ENCODE results near the gene RPL36.
"Not testable (repeated sequence)": the region's sequence is repeated elsewhere in the genome, so short reads cannot be mapped to it uniquely, and the experiment has no call there.

The RPL36 gene

DNA sequence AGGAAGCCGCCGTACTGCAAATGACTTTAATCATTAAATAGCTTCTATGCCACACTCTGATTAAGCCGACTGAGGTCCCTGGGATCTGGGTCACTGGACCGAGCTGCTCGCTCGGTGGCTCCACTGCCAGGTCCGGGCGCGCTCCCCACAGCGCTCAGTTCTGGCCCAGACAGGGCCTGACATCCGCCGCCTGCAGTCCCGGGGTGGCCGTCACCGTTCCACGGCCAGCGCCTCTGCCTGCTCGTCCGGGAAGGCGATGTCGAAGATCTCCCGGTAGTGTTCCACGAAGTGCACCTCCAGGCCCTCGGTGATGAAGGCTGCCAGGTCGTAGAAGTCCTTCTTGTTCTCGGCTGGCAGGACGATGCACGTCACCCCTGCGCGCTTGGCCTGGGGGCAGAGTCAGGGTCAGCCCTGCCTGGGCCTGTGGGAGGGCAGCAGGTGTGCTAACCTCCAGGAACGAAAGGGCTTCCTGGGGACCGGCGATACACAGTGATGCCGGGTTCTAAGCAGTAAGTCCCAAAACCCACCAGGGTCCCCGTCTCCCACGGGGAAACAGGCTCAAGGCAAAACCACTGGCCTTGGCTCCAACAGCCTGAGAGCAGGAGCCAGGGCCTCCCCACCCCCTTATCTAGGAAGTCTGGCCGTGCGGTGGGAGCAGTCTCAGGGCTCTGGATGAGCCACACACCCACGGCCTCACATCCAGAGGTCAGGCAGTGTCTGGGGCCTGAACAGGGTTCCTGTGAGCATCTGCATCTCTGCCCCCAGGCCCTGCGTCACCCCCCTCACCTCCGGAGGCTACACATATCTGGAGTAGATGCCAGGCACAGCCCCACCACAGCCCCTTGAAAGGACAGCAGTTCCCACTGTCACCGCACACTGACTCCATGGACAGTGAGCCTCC is 2.0 kb downstream of the RPL36 start:
- DNase-seq = no peak

DNA sequence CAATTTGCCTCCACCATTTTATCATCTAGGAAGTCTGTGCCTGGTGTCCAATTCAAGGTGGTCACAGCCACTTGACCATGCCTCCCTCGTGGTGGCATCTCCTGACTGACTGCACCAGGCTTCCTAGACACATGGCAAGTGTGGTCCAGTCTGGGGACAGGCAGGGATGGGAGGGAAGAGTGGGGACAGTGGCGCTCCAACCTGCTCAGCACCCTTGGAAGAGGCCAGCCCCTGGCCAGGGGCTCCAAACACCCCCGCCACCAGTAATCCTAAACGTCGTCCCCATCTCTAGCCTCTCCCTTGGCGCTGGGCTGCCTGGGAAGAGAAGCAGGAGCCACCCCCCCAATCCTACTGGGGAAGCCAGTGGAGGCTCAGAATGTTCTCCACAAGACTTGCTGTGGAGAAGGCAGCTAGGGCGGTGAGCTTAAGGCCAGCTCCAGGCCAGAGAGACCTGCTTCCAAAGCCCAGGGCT is 2.7 kb downstream of the RPL36 start:
- no peak for DNase-seq

DNA sequence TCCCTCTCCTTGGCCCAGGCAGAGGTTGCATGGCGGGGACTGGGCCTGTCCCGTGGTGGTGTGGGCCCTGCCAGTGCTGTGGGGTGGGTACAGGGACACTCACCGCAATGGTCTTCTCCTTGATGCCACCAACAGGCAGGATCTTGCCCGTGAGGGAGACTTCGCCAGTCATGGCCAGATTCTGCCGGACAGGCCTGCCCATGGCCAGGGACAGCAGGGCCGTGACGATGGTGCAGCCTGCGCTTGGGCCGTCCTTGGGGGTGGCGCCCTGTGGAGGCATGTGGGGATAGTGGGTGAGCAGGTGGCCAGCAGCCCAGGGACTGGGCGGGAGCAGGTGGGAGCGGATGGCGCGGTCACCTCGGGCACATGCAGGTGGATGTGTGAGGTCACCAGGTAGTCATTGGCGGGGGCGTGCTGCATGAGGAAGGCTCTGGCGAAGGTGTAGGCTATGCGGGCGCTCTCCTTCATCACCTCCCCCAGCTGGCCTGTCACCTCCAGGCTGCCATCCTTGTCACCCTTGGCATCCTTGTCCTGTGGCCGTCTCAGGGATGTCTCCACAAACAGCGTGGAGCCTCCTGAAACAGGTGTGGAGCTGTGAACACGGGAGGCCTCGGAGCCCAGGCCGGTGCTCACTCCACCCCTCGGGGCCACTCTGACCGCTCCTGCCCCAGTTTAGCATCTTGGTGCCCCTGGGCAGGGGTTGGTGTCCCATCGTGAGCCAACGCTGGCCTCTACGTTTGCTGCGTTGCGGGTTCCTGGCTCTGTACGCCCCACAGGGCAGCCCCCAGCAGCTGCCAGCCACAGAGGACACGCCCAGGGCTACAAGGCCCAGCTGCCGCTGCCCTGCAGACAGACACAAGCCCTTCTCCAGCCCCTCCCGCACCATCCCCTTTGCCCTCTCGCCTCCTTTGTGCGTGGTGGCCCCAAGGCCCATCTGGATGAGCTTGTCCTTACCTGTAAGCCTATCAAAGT is 3.4 kb downstream of the RPL36 start:
- no peak for DNase-seq

DNA sequence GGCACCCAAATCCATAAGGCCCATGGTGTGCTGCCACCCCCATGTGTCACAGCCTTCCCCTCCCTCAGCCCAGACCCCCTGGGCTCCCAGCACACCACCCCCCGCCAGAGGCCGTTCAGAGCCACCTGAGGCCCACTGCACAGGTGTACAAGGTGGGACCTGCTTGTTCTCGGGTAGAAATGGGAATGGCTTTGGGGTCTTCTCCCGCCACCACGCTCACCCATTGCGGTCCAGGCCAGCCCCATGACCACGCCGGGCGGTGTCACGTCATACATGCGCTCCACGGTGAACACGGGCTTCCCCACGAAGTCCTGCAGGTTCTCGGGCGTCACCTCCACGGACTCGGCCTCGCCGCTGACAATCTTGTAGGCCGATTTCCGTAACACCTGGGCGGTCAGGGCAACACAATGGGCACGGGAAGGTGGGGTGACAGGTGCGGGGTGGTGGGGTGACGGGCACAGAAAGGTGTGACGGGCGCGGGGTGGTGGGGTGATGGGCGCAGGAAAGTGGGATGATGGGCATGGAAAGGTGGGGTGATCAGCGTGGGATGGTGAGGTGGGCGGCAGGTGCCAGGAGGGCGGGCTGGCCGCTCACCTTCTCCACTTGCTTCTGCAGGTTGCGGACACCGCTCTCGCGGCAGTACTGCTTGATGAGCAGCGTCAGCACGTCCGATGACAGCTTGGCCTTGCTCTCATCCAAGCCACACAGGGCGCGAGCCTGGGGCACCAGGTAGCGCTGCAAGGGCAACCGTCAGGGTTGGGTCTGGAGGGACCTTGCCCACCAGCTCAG is 4.3 kb downstream of the RPL36 start:
- no peak for DNase-seq

DNA sequence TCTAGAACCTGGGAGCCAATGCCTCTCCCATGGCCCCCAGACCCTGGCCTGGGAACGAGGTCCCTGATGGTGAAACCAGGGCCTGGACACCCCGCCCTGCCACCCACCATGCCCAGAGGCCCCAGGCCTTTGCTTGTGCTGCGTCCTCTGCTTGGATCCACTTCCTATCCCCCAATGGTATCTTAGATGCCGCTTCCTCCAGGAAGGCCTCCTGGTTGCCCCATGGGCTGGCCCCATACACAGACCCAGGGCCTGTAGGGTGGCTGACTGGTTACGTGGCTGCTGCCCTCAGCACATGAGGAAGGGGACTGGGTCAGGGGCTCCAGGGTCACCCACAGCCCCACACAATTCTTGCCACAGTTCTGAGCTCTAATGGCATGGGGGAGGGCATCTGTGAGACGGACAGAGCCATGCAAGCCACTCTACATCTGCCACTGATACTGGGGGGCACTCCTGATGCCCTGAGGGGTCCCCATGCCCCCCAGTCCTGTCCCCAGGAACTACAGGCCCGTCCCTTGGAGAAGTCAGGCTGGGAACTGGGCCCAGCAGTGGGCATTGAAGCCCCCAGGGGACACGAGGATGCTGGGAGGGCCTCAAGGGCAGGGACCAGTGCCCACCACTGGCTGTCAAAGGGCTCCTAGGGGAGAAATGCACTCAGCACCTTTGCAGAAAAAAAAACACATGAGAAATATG is 5.0 kb downstream of the RPL36 start:
- DNase-seq = no peak

DNA sequence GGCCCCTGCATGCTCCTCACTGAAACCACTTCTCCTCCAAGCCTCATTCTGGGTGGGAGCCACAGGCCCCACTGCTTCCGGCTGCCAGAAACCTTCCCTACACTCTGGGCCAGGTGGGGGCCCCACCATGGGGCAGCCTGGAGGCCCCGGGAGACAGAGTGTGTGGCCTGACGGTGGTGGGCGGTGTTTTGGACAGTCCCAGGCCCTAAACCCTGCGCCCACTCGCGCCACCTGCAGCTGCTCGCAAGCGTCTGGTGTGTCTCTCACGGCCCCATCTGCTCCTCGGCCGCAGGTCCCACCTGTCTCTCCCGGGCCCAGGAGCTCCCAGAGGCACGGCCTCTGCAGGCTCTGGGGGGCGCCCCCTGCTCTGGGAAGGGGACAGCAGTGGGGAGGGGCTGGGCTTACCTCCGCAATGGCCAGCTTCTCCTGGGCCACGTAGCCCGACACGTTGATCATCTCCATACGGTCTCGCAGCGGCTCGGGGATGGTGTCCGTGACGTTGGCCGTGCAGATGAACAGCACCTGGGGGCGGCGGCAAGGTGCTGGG is 5.6 kb downstream of the RPL36 start:
- no peak for DNase-seq

DNA sequence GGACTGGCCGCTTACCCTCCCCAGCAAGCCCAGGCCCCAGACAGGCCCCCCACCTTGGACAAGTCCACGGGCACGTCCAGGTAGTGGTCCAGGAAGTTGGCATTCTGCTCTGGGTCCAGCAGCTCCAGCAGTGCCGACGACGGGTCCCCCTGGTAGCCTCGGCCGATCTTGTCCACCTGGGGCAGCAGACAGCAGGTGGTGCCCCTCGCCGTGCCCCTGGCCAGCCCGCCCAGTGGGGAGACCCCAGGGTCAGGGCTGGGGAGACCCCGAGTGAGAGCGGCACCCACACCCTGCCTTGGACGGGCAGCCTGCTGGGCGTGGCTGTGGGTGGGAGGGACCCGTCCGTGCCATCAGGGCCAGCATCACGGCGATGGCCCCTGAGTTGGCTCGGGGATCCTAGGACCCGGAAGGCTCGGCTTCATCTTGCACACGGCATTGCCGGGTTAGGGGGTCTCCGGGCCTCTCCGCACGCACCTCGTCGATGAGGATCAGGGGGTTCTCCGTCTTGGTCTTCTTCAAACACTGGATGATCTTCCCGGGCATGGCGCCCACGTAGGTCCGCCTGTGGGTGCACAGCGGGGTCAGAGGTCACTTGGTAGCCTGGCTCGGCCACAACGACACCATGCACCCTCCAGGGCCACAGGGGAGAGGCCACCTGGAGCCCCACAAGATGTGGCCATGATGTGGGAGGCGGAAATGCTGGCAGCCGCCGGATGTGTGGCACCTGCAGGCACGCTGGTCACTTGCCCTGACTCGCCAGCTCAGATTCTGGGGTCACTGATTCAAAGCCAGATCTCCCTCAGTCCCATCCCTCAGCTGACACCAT is 6.3 kb downstream of the RPL36 start:
- no peak for DNase-seq

DNA sequence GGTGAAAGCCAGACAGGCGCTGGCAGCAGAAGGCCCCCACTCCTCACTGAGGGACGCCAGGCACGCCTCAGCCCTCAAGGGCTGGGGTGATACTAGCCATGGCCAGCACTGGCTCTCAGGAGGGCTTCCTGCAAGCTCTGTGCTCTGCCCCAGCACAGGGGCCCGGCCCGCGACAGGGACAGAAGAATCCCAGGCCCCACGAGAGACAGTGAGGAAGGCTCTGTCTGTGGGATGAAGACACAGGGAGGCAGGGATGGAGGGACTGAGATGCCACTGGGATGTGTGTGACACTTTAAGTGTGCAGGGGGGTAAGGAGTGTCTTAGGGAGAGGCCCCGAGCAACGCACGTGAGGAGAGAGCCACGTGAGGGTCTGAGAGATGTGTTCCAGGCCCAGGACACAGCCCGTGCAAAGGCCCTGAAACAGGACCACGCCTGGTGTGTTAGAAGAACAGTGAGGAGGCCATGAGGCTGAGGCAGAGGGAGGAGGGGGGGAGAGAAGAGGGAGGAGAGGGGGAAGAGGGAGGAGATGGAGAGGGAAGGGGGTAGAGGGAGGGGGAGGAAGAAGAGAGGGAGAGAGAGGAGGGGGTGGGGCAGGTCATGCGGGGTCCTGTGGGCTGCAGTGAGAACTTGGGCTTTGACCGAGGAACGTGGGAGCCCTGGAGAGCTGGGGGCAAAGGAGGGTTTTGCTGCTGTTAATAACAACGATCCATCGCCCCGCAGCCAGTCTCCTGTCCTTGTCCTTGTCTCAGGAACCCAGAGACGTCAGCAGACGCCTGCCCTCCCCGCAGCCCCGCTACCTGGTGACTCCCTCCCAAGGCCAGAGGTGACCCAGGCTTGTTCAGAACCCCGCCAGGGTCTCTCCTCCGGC is 7.2 kb downstream of the RPL36 start:
- DNase-seq = no peak

DNA sequence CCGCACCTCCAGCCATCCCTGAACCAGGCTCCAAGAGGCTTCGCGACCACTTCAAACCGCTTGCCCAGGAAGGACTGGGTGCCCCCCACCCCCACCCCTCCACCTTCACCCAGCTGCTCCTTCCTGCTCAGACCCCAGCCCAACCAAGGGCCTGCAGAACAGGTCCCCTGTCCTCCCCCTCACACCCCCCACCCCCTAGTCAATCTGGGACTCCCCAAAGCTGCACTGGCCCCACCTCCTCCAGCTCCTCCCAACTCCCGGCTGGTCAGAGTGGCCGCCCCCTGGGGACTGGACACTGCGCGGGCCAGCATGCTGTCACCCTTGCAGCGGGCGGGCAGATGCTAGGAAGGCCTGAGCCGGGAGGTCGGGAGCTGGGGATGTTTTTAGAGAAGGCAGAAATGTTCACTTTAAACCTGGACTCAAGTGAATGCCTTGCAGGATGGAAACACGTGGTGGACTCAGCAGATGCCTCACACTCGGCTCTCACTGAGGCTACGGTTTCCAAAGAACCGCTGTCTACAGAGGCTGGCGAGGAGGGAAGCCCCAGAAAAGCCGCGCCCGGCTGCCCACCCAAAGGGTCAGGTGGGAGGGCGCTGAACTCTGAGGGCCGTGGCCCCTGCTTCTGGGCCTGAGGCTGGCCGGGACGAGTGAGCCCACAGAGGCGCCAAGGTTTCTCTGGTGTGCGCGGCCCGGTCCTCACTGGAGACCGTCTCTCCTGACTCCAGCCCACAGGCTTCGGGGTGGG is 8.0 kb downstream of the RPL36 start:
- no peak for DNase-seq

DNA sequence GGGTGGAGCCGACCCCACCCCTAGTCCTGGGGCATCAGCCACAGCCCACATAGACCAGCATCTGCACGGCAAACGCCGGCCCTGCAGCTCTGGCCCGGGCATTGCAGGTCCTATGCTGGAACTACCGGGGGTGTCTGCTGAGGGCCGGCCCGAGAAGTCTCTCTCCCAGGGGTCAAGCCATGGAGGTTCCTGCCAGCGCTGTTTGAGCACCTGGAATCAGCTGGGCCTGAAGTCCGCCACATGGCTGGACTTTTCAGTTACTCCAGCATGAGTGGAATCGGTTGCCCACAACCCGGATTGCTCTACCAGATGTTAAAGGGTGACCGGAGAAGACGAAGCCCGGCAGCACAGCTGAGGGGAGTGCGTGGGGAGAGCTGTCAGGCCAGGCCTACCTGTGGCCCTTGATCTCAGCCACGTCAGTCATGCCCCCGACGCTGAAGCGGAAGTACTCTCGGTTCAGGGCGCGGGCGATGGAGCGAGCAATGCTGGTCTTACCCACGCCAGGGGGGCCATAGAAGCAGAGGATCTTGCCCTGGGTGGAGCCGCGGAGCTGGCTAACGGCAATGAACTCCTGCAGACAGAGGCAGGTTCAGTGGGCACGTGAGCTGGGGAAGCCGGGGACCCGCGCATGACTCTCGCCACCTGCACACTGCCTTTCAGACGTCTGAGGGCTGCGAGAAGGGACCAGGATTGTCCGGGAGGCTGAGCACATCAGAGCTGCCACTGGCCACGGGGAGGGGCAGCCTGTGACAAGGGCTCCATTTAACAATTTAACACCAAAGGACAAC is 8.7 kb downstream of the RPL36 start:
- no peak for DNase-seq

DNA sequence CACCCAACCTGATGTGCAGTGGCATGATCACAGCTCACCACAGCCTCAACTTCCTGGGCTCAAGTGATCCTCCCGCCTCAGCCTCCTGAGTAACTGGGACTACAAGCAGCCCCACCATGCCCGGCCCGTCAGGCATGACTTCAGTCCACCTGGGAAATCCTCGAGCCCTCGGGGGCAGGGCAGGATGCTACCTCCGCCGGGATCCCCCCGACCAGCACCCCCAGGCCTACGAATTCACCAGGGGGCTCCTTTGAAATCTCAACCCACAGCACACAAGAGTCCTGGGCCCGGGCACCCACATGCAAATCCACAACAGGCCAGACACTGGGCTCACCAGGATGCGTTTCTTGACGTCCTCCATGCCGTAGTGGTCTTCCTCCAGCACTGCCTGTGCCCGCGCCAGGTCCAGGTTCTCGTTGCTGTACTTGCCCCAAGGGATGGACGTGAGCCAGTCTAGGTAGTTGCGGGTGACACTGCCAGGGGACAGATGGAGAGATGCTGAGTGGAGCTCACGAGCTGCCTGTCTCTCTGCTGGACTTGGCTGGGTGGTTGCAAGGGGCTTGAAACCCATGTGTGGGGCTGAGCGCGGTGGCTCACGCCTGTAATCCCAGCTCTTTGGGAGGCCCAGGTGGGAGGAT is 10.5 kb downstream of the RPL36 start:
- no peak for DNase-seq

DNA sequence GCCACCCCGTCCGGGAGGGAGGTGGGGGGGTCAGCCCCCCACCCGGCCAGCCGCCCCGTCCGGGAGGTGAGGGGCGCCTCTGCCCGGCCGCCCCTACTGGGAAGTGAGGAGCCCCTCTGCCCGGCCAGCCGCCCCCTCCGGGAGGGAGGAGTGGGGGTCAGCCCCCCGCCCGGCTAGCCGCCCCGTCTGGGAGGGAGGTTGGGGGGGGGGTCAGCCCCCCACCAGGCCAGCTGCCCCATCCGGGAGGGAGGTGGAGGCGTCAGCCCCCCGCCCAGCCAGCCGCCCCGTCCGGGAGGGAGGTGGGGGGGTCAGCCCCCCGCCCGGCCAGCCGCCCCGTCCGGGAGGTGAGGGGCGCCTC is 11.9 kb downstream of the RPL36 start:
- not testable (repeated sequence) for DNase-seq

DNA sequence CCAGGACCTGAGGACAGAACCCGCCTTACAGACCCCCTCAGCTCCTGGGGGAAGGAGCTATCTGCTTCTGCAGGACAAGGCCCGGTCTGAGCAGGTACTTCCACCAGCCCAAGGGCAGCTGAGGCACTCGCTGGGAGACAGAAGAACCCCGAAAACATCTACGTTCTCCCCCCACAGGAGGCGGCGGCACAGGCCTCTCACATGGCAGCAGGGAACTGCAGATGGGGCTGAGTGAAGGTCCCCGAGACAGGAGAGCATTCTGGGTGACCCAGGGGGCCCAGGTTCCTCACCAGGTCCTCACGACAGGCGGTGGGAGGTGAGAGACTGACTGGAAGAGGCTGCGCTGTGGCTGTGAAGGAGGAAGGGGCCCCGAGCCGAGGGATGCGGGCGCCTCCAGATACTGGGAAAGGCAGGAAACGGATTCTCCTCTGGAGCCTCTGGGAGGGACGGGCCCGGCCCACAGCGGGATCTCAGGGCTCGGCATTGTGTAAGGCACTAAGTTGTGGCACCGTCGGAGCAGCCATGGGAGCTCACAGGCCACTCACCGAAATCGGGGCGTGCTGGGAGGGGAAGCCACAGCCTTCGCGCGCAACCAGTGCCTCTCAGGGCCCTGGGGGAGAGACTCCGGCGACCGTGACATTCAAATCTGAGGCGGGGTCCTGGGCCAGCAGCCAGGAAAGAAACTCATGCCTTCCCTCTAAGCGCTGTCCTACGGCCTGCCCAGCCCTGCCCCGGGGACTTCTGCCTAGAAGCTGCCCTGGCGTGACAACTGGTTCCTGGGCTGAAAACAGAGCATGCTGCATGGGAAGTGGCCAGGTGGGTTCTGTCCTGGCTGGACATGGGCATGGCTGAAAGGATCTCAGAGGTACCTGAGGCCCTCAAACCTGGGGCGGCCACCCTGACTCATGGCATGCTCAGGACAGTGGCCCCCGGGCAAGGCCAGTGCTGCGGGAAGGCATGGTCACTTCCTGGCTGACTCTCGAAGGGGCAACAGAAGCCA is 14.0 kb downstream of the RPL36 start:
- no peak for DNase-seq

DNA sequence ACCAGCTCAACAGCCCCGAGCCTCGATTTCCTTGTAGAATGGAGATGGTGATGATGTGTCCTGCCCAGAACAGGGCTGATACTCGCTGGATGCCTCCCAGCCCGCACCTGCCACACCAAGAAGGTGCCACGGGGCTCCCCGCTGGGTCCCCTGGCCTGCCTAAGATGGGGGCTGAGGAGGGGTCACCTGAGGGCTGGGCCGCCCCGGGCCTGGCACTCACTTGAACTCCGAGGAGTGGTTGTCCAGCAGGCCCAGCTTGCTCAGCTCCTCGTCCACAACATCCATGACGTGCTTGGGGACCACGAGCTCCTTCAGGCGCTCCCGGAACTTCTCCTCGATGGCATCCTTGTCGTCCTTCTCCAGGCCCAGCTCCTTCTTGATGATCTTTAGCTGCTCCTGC is 15.5 kb downstream of the RPL36 start:
- no peak for DNase-seq

DNA sequence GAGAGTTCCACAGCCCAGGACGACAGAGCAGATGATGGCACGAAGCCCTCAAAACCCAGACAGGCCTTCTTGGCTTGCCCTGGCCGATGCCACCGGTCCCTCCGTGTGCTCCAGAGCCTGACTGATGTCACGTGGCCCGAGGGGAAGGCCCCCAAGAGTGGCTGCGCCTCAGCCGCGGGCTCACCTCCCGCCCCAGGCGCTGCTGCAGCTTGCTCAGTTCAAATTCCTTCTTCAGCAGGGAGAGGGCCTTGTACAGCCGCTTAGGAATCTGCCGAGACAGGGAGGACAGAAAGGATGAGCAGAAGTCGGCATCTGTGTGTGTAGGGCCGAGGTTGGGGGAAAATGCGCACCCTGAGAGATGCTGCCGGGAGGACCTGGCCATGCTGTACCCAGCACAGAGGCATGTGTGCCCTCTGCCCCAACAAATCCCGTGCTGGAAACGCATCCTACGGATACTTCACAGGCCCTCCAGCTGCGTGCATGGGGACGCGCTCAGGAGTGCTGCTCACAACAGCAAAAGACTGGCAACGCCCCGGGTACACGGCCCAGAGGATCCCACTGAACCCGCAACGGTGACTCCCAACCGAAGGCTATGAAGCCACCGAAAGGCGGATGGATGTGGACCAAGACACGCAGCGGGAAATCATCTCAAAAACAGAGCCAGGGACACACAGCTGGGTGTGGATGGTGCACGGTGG is 16.9 kb downstream of the RPL36 start:
- DNase-seq = no peak
